ENCODE measurements around the gene MYOZ3.

DNA sequence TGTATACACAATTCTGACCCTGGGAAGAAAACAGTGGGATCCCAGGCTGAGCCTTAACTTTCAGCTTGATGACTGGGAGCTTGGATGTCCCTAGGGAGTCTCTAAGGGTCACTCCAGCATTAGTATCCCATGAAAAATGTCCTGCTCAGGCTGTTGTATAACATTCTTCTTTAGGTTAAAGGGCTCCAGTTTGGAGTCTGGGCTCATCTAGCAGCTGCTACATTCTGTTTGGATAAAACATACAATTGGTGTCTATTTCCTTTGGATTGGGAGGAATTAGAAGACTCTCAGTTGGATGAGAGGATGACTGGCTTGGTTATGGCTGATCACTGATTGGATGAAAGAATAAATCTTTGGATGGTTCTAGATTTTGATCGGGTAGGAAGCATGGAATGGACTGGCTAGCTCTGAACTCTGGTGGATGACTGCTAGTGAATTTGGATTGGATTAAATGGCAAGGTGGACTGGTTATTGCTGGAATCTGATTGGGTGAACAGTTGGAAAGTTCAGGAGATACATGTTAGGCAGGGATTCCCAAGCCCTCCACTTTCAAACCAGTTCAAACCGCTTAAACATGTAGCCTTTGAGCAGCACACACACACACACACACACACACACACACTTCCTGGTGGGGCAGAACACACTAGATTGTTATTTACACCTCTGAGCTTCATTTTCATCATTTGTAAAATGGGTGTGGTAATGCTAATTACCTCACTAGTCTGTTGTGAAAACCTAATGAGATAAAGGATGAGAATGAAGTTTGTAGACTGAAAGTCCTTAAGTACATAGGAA, 7.1 kb upstream of the MYOZ3 start:
- no peak for TF ChIP-seq POLR2AphosphoS5 (IDR thresholded peaks at IDR 0.05)
- TF ChIP-seq CTCF (IDR thresholded peaks at IDR 0.05): no peak
- no peak for TF ChIP-seq POLR2A (IDR thresholded peaks at IDR 0.05)
- no peak for TF ChIP-seq EP300 (IDR thresholded peaks at IDR 0.05)
